ENCODE data around the gene YPEL3. TPM values are rescaled to one million over a fixed set of nuclear protein-coding genes. Genes with fewer than 3 reads are reported as not detected.

YPEL3 gene
- total RNA-seq, 1 donor from 2014 or later, result 36.9 TPM

- H3K9me3 Mint-ChIP-seq, result no peaks in the 10 kb centered on the region
- H3K27me3 Mint-ChIP-seq (ENCODE audit: low read depth), result no peaks in the 10 kb centered on the region
- H3K27ac Mint-ChIP-seq, result peak overlapping the region; percentile 75
- peaks cover 17% of the 10 kb centered on the region for H3K4me1 Mint-ChIP-seq
- H3K4me3 Mint-ChIP-seq, result peak overlapping the region; percentile 59
- DNase-seq (ENCODE audit: low spot score in 2 of 2, unreplicated experiment in 2 of 2), result no peak
- TF ChIP-seq CTCF (IDR thresholded peaks at IDR 0.05; ENCODE audit: unreplicated experiment), result no peak
- no peaks in the 10 kb centered on the region for H3K36me3 Mint-ChIP-seq
Observed at GRCh38 chr16:30051518-30051917, 44.5 kb downstream of the YPEL3 start.

GRCh38 chr16:30049871-30050270 is 46.1 kb downstream of the YPEL3 start:
- Mint-ChIP-seq H3K4me1 (peaks cover 14% of the 10 kb centered on the region), H3K4me3 (no peak overlapping the region), H3K27me3 (ENCODE audit: low read depth) (peaks cover 2% of the 10 kb centered on the region), H3K9me3 (no peaks in the 10 kb centered on the region), H3K27ac (no peak overlapping the region), H3K36me3 (no peaks in the 10 kb centered on the region)
- DNase-seq (ENCODE audit: low spot score in 2 of 2, unreplicated experiment in 2 of 2), result no peak
- no peak for TF ChIP-seq CTCF (IDR thresholded peaks at IDR 0.05; ENCODE audit: unreplicated experiment)

GRCh38 chr16:30046588-30046987 is 49.4 kb downstream of the YPEL3 start:
- Mint-ChIP-seq H3K27ac (no peak overlapping the region), H3K27me3 (ENCODE audit: low read depth) (peaks cover 4% of the 10 kb centered on the region), H3K4me3 (no peak overlapping the region), H3K36me3 (no peaks in the 10 kb centered on the region), H3K9me3 (no peaks in the 10 kb centered on the region), H3K4me1 (no peaks in the 10 kb centered on the region)
- no peak for TF ChIP-seq CTCF (IDR thresholded peaks at IDR 0.05; ENCODE audit: unreplicated experiment)
- no peak for DNase-seq (ENCODE audit: low spot score in 2 of 2, unreplicated experiment in 2 of 2)

- no peaks in the 10 kb centered on the region for H3K36me3 Mint-ChIP-seq
Observed at GRCh38 chr16:30046178-30046577, 49.8 kb downstream of the YPEL3 start.

More at GRCh38 chr16:30046178-30046577, 49.8 kb downstream of the YPEL3 start:
- no peak overlapping the region for H3K4me3 Mint-ChIP-seq
- DNase-seq (ENCODE audit: low spot score in 2 of 2, unreplicated experiment in 2 of 2), result no peak
- no peaks in the 10 kb centered on the region for H3K4me1 Mint-ChIP-seq
- no peaks in the 10 kb centered on the region for H3K9me3 Mint-ChIP-seq
- no peak overlapping the region for H3K27ac Mint-ChIP-seq
- TF ChIP-seq CTCF (IDR thresholded peaks at IDR 0.05; ENCODE audit: unreplicated experiment), result no peak
- peaks cover 4% of the 10 kb centered on the region for H3K27me3 Mint-ChIP-seq (ENCODE audit: low read depth)

Other genes with a start within 250 kb of the YPEL3 start
- gene CDIPT, start 233.0 kb downstream of the YPEL3 start, total RNA-seq, result 49.7 to 51.7 TPM (median 49.7 TPM) in 3 replicates
- gene SEZ6L2, start 196.7 kb downstream of the YPEL3 start, total RNA-seq, result 28.8 to 30.4 TPM (median 29.1 TPM) in 3 replicates
- gene ASPHD1, start 195.7 kb downstream of the YPEL3 start, total RNA-seq, result 13.6 to 14.6 TPM (median 14.2 TPM) in 3 replicates
- gene KCTD13, start 170.0 kb downstream of the YPEL3 start, total RNA-seq, result 26.4 to 30.6 TPM (median 30.5 TPM) in 3 replicates
- gene TMEM219, start 134.1 kb downstream of the YPEL3 start, total RNA-seq, result 85.9 to 93.0 TPM (median 87.5 TPM) in 3 replicates
- 47.3 to 51.3 TPM (median 48.3 TPM) in 3 replicates for gene TAOK2, start 122.3 kb downstream of the YPEL3 start, total RNA-seq
- 8.6 to 10.9 TPM (median 9.7 TPM) in 3 replicates for gene HIRIP3, start 100.6 kb downstream of the YPEL3 start, total RNA-seq
- 60.2 to 62.9 TPM (median 62.0 TPM) in 3 replicates for gene INO80E, start 100.0 kb downstream of the YPEL3 start, total RNA-seq
- 5.3 to 6.4 TPM (median 5.7 TPM) in 3 replicates for gene DOC2A, start 85.2 kb downstream of the YPEL3 start, total RNA-seq
- not detected in 3 replicates for gene C16orf92, start 73.0 kb downstream of the YPEL3 start, total RNA-seq
- gene TLCD3B, start 64.9 kb downstream of the YPEL3 start, total RNA-seq, result 0.55 to 1.1 TPM (median 0.72 TPM) in 3 replicates
- gene ALDOA, start 30.5 kb downstream of the YPEL3 start, total RNA-seq, result 613 to 624 TPM (median 618 TPM) in 3 replicates
- gene PPP4C, start 20.2 kb downstream of the YPEL3 start, total RNA-seq, result 102 to 107 TPM (median 105 TPM) in 3 replicates
- gene TBX6, start 4.3 kb downstream of the YPEL3 start, total RNA-seq, result 2.3 to 2.7 TPM (median 2.4 TPM) in 3 replicates
- gene GDPD3, start 17.3 kb upstream of the YPEL3 start, total RNA-seq, result 10.7 to 11.1 TPM (median 10.8 TPM) in 3 replicates
- 58.7 to 61.2 TPM (median 61.0 TPM) in 3 replicates for gene MAPK3, start 27.0 kb upstream of the YPEL3 start, total RNA-seq
- 7.0 to 8.9 TPM (median 7.0 TPM) in 3 replicates for gene CORO1A, start 87.4 kb upstream of the YPEL3 start, total RNA-seq
- 56.7 to 64.5 TPM (median 58.1 TPM) in 3 replicates for gene BOLA2B, start 97.5 kb upstream of the YPEL3 start, total RNA-seq
- gene SLX1A, start 97.7 kb upstream of the YPEL3 start, total RNA-seq, result 28.2 to 39.6 TPM (median 30.3 TPM) in 3 replicates
- 27.4 to 31.2 TPM (median 27.6 TPM) in 3 replicates for gene SULT1A3, start 103.0 kb upstream of the YPEL3 start, total RNA-seq
- gene NPIPB13, start 152.3 kb upstream of the YPEL3 start, total RNA-seq, result 34.8 to 38.6 TPM (median 37.1 TPM) in 3 replicates

All from mesothelial cell of epicardium (in vitro differentiated cells).